Measurements from ENCODE around the gene DLX6.

The DLX6 gene

DNA sequence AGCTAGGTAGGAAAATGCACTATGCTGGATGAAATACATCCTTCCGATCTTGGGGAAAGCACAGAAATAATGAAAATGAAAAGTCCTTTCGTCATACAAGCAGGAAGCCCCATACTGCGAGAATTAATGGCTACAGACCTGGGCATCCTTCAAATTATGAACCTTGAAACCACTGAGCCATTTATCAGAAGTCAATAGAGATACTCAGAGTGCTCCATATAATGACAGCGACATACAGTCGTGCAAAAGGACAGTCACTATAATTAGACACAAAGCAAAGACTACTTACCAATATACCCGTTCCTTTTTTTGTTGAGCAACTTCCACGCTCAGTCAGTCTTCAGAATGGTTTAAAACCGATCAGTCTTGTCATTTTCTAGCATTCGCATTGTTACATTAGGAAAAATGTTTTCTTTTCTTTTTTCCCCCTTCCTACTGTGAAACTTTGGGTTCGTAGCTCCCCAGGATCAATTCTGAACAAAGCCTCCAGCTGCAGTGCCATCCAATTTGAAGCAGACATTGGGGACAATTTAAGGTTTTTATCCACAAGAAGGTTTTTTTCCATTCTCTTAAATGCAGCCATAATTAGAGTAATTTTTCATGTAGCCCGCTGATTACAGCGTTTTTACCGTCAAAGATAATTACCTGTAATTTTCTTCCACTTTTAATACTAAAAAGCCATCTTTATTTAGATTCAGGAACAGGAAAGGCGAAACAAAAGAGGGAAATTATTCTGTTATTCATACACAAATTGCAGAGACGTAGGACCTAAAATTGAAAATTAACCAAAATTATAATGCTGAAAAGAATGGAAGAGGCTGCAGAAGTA, 6.4 kb downstream of the DLX6 start:
- DNase-seq: no peak

DNA sequence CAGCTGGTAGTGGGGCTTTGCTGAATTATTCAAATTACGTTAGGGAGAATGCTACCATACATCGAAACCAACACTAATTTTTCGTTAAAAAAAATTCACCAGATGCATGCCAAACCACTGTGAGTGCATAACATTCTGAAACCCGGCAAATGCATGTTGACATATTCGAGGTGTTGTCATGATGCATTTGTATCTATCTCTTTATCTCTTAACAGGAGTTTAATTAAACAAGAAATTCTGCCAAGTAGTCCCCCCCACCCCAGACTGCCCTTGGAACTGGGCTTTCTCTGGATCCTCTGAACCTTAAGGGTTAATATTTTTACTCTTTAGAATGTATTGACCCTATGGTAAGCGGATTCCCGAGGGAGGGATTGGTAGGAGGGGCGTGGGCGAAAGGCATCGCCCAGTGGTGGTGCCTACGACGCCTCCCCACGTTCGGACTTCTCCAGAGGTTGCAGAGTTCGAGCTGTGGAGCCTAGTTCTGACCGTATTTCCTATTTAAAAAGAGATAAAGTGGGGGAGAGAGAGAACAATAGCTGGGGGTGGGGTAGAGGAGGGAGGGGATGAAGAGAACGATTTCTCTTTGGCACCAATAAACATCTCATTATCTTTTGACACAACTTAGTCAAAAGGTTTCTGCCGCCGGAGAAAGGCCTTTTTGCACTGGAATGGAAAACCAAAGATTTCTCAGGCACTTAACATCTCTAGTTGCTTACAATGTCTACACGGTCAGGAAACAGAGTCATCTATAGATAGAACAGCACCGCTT, 7.2 kb downstream of the DLX6 start:
- no peak for DNase-seq

DNA sequence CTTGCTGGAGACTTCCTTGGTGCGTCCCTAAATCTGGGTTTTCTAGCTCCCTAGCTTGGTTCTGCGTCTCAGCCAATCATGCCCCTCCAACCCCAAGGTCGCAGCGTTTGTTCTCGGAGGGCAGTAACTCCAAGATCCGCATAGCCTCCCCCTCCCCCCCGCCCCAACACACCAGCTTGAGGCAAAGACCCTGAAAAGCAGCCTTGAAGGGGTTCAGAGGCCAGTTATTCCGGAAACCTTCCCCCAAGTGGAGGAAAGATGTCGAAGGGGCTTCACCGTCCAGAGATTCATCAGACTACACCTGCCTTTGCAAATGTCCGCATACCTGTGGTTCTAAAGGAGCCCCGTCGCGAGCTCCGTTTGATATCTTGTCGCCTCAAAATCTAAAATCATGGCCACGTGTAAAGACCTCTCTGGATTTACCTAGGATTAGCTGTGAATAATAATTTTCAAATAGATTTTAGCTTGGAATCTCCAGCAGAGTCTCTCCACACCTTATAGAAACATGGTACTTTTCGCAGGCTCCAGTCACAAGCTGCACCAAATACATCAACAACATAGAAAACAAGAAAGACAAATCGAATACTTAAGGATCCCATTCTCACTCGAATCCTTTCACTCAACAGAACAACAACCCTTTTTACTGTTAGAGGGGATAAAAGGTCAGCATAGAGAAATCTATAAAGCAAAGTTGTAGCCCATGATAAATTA, 7.9 kb downstream of the DLX6 start:
- no peak for DNase-seq

DNA sequence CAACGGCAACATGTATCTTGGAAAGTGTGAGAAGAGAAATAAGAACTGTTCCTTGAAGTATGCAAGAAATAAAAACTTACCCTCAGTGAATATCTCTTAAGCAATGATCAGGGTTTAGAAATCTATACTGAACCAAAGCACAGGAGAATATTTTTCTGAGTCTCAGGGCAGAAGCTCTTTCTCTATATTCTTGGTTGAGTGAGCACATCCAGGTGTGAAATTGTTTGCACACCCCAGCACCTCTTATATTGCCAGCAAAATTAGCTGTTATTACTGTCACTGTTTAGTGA, 8.4 kb downstream of the DLX6 start:
- no peak for DNase-seq

DNA sequence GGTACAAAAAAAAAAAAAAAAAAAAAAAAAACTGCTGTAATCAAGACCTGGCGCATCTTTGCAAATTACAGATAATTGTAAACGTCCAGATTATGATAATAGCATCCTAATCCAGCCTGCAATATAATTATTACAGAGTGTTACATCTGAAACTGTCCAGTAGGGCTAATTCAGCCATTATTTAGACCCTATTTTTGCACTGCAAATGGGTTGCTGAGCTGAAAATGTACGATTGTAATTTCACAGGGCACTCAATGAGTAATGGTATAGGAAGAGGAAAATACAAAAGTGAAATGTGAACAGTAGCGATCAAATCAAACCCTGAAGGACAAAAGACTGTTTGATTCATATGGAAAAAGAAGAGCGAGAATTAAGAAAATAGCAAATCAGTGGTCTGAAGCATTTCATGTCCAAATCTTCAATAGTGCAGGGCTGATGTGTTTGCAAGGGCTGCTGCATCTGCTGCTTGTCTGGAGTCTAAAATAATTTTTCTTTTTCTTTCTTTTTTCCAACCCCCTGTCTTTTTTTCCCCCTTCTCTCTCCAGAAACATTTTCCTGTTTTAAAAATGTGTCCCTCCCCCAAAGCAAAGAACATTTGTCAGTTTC, 8.9 kb downstream of the DLX6 start:
- DNase-seq: no peak

DNA sequence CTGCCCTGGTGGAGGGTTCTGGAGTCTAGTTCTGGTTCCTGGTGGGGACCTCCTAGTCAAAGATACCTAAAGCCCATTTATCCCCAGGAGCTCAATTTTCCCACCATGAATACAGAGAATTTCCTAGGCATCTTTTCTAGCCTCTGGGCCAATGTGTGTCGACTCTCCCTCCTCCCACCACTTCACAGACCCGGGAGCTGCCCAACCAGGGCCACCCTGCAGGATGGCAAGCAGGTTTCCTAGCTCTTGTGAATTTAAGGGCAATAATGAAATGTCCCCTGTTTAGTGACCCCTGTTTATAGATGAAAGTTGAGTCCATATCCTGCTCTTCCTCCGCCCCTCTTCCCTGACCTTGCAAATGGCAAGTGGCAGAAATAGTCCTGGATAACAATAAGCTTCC, 9.9 kb downstream of the DLX6 start:
- no peak for DNase-seq

DNA sequence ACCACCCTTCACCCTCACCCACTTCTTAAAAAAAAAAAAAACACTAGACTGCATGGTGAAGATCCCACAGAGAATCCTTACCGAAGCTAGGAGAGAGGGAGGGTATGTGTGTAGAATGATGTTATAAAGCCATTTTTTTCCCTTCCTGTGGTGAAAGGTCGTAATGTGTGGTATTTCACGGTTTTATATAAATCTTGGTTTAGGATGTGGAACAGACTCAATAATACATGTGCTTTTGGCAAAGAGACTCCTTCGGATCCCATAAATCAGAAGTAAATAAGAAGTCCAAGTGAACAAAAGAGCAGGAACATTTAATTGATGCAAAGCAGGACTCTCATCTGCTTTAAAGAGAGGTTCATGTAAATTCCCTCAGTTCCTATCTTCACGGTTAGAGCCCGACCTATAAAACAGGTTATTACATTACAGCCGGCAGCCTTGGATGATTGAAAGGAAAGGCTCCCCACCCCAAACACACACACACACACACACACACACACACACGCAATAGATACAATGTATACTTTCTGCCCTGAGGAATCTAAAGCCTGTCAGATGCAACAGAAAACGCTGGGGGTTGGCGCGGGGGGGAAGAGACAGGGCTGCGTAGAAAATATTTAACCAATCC, 10.5 kb downstream of the DLX6 start:
- DNase-seq: no peak

DNA sequence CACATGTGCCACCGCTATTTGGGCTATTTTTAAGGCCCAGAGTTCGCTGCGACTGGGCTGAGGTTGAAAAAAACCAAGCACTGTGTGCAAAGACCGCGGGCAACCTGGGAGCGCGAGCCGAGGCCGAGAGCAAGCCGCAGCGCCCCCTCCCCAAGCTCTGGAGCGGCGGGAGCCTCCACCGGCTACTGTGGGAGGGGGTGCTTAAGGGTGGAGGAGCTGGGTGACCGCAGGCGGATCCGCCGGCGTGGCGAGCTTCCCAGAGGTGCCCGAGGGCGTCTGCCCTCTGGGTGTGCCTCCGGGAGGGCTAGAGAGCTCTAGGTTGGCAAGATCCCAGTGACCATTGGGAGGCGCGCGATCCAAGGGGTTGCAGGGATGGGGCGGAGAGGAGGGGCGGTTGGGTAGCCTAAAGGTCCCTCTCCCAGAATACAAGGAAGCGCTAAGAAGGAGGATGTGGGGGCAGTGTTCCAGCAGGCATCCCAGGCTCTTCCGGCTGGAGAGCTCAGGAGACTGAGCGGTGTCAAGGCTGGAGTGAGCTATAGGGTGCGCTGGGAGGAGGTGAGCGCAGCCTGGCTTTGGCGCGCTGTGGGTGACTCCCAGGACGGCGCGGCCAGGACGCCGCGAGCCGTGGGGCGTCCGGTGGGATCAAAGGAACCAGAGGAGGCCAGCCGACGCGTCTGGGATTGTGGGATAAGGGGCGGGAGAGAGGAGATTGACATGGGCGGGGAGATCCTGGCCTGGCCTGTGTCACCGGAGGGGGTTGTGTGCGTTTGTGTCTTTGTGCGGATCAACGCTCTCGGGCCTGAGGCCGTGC, 11.2 kb downstream of the DLX6 start:
- DNase-seq: no peak

DNA sequence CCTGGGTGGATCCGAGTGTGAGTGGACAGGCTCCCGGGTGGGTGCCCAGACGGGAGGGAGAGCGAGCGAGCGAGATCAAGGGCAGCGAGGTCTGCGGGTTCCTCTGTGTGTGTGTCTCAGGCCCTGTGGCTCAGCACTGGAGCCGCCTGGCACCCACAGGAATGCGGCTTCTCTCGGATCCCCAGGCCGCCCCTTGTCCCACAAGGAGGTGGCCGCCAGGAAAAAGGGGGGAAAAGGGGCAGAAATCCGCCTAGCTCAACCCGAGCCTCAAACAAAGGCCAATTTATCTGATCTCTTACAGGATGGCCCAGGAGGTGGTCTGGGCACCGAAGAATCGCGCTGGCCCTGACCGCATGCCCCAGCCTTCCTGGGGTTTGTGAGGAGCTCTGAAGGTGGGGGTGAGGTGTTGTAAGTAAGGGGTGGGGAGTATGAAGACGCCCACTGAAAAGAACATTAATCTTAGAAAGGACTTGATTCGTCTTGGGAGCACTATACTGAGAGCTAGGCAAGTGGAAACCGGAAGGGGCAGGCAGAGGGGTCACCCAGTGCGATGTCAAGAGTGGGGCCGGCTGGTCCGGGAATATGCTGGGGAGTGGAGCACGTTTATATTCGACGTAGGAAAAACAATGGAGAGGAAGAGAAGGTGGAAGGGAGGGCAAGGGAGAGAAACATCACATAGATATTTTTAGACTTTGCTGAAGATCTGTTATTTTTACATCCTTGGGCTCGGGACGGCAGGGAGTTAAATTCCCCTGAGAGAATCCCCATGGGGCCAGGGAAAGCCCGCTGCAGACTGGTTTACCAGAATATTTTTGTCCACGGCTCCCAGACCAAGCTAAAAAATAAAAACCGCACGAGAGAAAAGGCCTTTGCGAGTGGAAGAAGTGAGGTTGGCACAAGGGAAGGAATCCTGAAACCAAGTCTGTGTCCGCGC, 12.1 kb downstream of the DLX6 start:
- no peak for DNase-seq

DNA sequence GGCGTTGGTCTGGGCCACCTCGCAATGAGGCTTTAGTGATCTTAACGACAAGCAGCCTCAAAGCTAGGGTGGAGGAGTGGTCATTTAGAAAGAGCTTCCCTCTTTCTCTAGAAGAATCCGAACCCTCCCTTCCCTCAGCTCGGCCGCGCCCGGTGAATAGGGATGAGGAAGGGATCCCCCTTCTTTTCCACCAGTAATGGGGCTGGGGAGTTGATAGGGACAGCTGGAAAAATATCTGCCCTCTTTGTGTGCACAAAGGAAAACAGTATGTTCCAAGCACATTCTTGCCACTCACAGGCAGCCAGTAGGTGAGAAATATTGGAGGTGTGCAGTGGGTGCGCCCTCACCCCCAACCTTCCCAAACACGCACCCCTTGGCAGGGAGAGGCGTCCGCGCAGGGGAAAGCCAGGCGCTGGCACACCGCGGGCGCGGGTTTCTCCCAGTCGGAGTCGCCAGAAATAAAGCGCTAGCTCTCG, 12.8 kb downstream of the DLX6 start:
- no peak for DNase-seq

DNA sequence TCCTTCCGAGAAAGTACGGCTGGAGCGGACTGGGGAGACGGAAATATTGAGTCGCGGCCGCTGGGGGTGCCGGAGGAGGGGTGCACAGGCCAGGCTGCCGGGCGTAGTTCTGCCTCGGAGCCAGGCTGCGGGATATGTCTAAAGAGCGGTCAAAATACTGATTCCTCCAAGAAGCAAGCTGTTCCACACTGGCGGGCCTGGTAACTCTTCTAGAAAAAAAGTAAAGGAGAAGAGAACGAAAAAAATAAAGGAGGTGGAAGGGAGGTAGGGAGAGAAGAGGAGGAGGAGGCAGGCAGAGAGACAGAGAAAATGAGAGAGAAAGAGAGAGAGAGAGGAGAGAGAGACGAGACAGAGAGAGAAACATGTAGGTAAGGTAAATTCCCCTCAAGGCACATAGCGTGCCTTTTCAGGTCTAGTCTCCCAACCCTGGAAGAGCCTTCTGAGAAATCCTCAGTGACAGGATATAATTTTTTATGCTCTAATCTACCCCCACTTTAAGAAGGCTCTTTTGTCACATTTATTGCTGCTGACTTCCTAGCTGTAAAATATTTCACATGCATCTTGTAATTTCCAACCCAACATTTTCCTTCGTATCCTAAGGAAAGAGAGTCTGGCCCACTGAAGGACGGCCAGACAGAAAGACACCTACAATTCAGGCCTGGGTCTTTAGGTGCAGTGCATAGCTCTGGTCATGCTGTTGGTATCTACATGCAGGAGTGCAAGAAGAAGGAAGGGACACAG, 13.6 kb downstream of the DLX6 start:
- DNase-seq: no peak

DNA sequence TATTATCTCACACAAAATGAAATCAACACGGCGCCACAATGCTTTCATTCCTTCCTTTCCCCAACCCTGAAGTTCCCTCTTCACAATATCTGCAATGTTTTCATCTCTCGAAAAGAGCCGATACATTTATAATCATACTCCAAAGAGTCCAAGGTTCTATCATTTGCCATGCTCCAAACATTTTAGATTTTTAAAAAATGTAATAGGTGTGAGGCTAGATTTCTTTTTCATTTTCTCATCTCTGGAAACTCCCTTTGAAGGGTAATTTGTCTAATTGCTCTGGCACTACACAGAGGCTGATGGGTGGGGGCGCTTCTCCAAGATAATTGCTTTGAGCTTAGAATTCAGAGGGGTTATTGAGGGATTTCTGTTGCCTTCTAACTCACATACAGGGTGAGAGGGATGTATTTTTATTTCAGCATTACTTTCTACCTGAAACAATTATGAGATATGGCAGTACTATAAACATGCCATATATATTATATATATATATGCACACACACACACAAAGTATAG, 14.4 kb downstream of the DLX6 start:
- no peak for DNase-seq

DNA sequence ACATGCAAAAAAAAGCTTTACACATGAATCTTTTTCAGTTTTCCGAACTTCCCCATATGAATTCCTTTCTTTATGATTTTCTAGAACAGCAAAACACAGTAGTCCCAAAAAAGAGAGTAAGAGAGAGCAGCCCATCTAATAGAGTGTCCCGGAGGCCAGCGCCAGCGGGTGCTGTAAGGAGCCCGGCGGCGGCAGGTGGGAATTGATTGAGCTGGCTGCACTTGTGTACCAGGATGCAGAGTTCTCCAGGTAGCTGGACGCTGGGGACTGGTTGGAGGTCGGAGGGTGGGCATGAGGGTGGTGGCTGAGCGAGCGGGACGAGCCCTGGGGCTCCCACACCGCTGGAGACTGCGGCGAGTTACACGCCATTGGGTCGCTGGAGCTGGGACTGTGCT, 15.2 kb downstream of the DLX6 start:
- no peak for DNase-seq

DNA sequence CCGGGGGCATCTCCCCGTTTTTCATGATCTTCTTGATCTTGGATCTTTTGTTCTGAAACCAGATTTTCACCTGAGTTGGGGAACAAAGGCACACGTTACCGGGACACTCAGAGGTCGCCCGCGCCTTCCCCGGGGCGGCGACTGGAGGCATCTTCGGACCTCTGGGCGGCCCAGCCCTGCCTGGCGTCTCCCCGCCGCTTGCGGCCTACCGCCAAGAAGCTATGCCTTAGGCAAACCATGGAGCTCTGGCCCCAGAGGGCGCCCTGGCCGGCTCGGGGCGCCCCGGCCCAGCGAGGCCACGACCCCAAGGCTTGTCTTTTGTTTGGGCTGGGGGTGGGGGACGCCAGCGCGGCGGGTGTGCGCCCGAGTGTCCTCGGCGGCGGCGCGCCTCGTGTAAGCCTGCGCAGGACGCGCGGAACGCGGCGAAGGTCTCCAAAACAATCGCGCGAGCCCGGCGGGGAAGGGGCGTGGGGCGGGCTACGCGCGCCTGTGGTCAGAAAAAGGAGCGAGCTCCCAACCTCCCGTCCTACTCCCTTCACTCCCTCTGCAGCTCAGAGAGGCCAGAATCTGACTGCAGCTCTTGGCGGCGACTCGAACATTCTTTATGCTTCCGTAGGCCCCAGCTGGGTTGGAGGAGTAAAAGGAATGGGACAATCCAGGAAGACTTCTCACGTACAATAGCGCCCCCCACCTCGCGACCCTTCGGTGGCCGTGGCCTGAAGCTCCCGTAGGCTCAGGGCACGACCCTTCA, 15.8 kb downstream of the DLX6 start:
- no peak for DNase-seq

DNA sequence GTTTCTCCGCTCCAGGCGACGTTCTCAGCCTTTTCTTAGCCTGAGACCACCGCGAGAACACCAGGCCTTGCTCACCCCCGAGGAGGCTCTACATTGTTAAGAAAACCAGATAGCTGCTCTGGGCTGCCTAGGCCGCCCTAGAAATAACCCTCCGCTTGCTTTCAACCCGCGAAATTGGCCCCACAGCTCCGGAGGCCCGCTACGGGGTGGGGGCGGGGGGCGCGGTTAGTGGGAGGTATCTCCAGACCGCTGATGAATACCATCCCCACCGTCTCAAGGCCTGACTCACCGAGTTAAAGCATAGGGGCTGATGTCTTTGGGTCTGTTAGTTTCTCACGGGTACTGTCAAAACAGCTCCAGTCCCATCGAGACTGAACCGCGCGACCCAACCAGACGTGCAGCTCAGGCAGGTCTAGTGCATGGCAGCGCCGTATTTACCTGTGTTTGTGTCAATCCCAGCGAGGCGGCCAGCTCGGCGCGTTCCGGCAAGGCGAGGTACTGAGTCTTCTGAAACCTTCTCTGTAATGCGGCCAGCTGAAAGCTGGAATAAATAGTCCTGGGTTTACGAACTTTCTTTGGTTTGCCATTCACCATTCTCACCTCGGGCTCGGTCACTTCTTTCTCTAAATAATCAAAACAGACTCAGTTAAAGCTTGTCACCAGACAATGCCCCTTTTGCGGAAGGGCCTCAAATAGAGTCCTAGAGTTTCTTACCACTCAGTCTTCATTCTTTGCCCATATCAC, 16.6 kb downstream of the DLX6 start:
- DNase-seq: no peak

DNA sequence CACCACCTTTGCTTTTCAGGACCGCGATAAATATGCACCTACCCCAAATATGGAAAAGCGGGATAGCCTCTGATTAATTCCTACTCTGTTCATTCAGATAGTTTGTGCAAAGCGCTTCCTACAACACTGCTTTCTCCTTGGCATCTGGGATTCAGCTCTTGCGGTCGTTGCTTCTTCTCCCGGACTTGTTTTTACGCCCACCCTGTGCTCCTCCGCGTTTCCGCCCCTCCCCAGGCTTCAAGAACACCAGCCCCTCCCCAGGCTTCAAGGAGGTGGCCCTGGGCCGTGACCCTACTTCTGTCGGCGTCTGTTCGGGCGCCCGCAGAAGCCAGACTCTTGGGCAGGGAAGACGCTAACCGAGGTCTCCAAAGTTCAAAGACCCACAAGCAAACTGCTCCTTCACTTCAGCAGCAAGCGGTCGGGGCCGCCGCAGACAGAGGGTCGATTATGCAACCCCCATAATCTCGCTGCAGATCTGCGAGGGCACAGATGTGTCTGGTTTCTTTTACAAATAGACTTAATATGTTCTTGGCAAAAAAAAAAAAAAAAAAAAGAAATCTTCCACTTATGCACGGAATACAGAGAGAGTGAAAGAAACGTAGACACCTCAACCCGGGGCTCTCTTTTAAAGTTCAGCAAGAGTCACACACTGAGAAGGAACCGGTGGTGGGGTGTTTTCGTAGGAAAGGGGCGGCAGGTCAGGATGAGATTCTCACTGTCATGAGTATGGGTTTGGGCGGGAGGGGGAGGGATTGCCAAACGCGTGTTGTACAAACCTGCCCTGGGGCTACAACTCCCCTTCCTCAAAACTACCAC, 17.3 kb downstream of the DLX6 start:
- DNase-seq: no peak
